Measurements from ENCODE around the gene CAMK4.

DNA sequence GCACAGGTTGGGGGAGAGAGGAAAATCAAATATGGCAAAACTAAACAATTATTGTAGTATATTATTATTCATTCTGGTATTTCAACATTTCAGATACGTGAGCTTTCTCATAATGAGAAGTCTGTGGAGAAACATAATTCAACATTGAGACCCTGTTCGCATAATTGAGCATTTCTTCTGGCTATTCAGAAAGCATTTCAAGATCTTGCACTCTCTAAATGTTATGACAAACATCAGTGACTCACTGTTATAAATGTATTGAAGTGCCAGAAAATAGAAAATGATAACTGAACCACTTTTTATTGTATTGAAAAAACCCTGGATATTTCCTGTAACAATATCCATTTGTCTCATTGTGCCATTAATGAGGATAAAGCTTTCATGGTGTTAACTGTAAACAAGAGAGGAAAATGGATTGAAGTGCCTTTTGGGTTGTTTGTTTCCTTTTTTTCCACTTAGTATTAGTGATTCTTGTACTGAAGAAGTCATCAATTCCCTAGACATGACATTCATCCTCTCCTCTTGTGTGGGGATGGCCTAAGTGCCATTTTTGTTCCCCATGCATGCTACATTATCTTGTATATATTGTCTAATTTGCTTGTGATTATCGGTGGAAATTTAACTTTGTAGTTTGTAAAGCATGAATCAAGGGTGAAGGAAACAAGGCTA, 124.6 kb downstream of the CAMK4 start:
- TF ChIP-seq, protein P1, sequence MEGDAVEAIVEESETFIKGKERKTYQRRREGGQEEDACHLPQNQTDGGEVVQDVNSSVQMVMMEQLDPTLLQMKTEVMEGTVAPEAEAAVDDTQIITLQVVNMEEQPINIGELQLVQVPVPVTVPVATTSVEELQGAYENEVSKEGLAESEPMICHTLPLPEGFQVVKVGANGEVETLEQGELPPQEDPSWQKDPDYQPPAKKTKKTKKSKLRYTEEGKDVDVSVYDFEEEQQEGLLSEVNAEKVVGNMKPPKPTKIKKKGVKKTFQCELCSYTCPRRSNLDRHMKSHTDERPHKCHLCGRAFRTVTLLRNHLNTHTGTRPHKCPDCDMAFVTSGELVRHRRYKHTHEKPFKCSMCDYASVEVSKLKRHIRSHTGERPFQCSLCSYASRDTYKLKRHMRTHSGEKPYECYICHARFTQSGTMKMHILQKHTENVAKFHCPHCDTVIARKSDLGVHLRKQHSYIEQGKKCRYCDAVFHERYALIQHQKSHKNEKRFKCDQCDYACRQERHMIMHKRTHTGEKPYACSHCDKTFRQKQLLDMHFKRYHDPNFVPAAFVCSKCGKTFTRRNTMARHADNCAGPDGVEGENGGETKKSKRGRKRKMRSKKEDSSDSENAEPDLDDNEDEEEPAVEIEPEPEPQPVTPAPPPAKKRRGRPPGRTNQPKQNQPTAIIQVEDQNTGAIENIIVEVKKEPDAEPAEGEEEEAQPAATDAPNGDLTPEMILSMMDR (conservative IDR thresholded peaks at IDR 0.05; ENCODE audit: low read depth in 2 of 2), result no peak
- TF ChIP-seq, protein P2, sequence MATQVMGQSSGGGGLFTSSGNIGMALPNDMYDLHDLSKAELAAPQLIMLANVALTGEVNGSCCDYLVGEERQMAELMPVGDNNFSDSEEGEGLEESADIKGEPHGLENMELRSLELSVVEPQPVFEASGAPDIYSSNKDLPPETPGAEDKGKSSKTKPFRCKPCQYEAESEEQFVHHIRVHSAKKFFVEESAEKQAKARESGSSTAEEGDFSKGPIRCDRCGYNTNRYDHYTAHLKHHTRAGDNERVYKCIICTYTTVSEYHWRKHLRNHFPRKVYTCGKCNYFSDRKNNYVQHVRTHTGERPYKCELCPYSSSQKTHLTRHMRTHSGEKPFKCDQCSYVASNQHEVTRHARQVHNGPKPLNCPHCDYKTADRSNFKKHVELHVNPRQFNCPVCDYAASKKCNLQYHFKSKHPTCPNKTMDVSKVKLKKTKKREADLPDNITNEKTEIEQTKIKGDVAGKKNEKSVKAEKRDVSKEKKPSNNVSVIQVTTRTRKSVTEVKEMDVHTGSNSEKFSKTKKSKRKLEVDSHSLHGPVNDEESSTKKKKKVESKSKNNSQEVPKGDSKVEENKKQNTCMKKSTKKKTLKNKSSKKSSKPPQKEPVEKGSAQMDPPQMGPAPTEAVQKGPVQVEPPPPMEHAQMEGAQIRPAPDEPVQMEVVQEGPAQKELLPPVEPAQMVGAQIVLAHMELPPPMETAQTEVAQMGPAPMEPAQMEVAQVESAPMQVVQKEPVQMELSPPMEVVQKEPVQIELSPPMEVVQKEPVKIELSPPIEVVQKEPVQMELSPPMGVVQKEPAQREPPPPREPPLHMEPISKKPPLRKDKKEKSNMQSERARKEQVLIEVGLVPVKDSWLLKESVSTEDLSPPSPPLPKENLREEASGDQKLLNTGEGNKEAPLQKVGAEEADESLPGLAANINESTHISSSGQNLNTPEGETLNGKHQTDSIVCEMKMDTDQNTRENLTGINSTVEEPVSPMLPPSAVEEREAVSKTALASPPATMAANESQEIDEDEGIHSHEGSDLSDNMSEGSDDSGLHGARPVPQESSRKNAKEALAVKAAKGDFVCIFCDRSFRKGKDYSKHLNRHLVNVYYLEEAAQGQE (IDR thresholded peaks at IDR 0.05; ENCODE audit: unreplicated experiment), result no peak
- no peak for TF ChIP-seq ZNF114 (CRISPR knock-in tag; IDR thresholded peaks at IDR 0.05)
- TF ChIP-seq EZH2phosphoT487 (IDR thresholded peaks at IDR 0.05; ENCODE audit: unreplicated experiment), result no peak
